ENCODE measurements around the gene MYRIP. TPM values are rescaled to one million over a fixed set of nuclear protein-coding genes. Genes with fewer than 3 reads are reported as not detected.
A peak's percentile ranks its signal among the peaks of the same experiment; 100 is the strongest.

MYRIP gene
- total RNA-seq, 4 donors from 2014 or later = 3.5 to 31.1 (median 12.1) TPM

- H3K9me3 ChIP-seq = no peaks in the 10 kb centered on the region
- no peaks in the 10 kb centered on the region for H3K36me3 ChIP-seq
- no peak overlapping the region for H3K4me3 ChIP-seq
- no peak for DNase-seq
- H3K27ac ChIP-seq = no peak overlapping the region
- peaks cover 0 to 12% of the 10 kb centered on the region in 2 donors for H3K4me1 ChIP-seq
- no peaks in the 10 kb centered on the region for H3K27me3 ChIP-seq
- no peak for TF ChIP-seq CTCF (IDR thresholded peaks at IDR 0.05)
- no peak for TF ChIP-seq POLR2A (IDR thresholded peaks at IDR 0.05)
- intact Hi-C loops (cut with DNase I; ENCODE audit: low total_unique reads) = no loop called here
These were observed 2.6 kb upstream of the MYRIP start for GRCh38 chr3:39806820-39807219.

DNA sequence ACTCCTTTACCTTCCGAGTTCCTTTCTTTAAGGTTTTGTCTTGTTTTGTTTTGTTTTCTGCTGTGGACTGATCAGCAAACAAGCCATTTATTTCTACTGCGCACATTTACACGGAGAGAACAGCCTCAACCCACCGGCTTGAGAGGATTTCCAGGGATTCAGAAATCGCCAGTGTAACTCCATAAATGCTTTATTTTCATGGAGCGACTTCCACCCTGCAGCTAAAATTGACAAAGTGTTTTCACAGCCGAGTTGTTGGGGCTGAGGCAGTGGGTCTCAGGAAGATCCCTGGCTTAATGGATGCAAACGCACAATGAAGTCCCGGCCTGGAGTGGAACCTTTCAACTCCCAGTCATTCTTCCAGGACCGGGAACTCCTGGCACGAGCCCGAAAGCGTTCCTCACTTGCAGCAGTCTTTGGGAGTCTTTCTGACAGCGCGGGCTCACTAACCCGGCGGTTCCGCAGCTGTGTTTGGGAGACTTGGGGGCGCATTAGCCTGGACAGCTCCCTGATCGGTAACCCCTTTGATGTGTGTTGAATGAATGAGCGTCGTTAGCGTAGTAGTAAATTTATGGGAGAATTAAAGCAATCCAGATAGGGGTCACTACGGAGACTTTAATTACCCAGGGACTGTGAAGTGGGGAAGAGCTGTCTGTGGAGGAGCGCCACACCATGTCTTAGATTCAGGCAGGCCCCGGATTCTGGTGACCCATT lies 785 bp upstream of the MYRIP start:
- H3K36me3 ChIP-seq = no peaks in the 10 kb centered on the region
- peak overlapping the region in 1 of 2 donors; percentile 35 for H3K27ac ChIP-seq

GRCh38 chr3:39809995-39810595 lies 686 bp downstream of the MYRIP start:
- H3K27ac ChIP-seq = peak overlapping the region; percentile 16 to 56
- peak overlapping the region; percentile 17 to 45 for H3K4me3 ChIP-seq
- TF ChIP-seq POLR2A (IDR thresholded peaks at IDR 0.05) (no peak), CTCF (IDR thresholded peaks at IDR 0.05) (no peak)
- no peaks in the 10 kb centered on the region for H3K27me3 ChIP-seq
- H3K36me3 ChIP-seq = no peaks in the 10 kb centered on the region
- intact Hi-C loops (cut with DNase I; ENCODE audit: low total_unique reads) = no loop called here
- DNase-seq = no peak
- H3K4me1 ChIP-seq = peaks cover 0 to 12% of the 10 kb centered on the region in 2 donors
- H3K9me3 ChIP-seq = no peaks in the 10 kb centered on the region

More for the DNA sequence above, 785 bp upstream of the MYRIP start:
- Histone ChIP-seq H3K27me3 (no peaks in the 10 kb centered on the region), H3K4me3 (peak overlapping the region; percentile 21 to 42), H3K9me3 (no peaks in the 10 kb centered on the region), H3K4me1 (peaks cover 0 to 12% of the 10 kb centered on the region in 2 donors)
- no peak for TF ChIP-seq CTCF (IDR thresholded peaks at IDR 0.05)
- TF ChIP-seq POLR2A (IDR thresholded peaks at IDR 0.05) = no peak
- DNase-seq = no peak
- intact Hi-C loops (cut with DNase I; ENCODE audit: low total_unique reads) = no loop called here

- no peak for TF ChIP-seq CTCF (IDR thresholded peaks at IDR 0.05)
- TF ChIP-seq POLR2A (IDR thresholded peaks at IDR 0.05) = no peak
- Histone ChIP-seq H3K4me3 (peak overlapping the region; percentile 17 to 45), H3K36me3 (no peaks in the 10 kb centered on the region), H3K4me1 (peaks cover 0 to 12% of the 10 kb centered on the region in 2 donors), H3K27ac (no peak overlapping the region), H3K27me3 (no peaks in the 10 kb centered on the region), H3K9me3 (no peaks in the 10 kb centered on the region)
- intact Hi-C loops (cut with DNase I; ENCODE audit: low total_unique reads) = no loop called here
- DNase-seq = no peak
These were observed 1.3 kb downstream of the MYRIP start for GRCh38 chr3:39810647-39811161.

GRCh38 chr3:39811561-39811960 lies 2.2 kb downstream of the MYRIP start:
- TF ChIP-seq POLR2A (IDR thresholded peaks at IDR 0.05) = no peak
- no peak for TF ChIP-seq CTCF (IDR thresholded peaks at IDR 0.05)
- no peaks in the 10 kb centered on the region for H3K36me3 ChIP-seq
- DNase-seq = no peak
- H3K9me3 ChIP-seq = no peaks in the 10 kb centered on the region
- no peak overlapping the region for H3K4me3 ChIP-seq
- H3K4me1 ChIP-seq = peaks cover 0 to 12% of the 10 kb centered on the region in 2 donors
- no peaks in the 10 kb centered on the region for H3K27me3 ChIP-seq
- H3K27ac ChIP-seq = no peak overlapping the region
- intact Hi-C loops (cut with DNase I; ENCODE audit: low total_unique reads) = no loop called here

Measured in uterus (tissue), 4 donors.